Activated effector memory CD4-positive, alpha-beta T cell treated with anti-CD3 and anti-CD28 coated beads, Interleukin-2, amount 50 U/mL, for 16 hours (primary cell): ENCODE measurements around the gene HES5.

Source experiments
- DNase-seq: peaks from one replicate; pipeline ENCODE4 v3.0.0-alpha.2; 2020

The HES5 gene

GRCh38 chr1:2499986-2500596 lies 30.0 kb downstream of the HES5 start:
- no peak for DNase-seq

GRCh38 chr1:2499260-2499659 lies 30.8 kb downstream of the HES5 start:
- no peak for DNase-seq

DNA sequence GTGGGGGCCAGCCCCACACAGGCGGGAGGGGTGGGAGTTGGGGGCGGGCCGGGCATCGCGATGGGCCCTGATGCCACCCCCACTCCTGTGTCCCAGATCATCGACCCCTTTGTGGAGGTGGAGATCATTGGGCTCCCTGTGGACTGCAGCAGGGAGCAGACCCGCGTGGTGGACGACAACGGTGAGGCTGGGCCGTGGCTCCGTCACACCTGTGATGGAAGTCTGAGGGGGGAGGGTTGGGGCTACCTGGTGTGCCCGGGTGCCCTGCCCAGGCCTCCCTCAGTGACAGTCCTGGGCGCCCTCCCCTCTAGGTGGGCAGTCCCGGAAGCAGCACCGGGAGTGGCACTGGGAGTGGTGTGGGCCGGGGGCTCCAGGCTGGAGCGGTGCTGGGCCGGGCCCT lies 31.4 kb downstream of the HES5 start:
- DNase-seq, result no peak

- no peak for DNase-seq
Observed at GRCh38 chr1:2497891-2498290, 32.2 kb downstream of the HES5 start.

GRCh38 chr1:2496746-2497145 lies 33.3 kb downstream of the HES5 start:
- DNase-seq, result no peak

DNA sequence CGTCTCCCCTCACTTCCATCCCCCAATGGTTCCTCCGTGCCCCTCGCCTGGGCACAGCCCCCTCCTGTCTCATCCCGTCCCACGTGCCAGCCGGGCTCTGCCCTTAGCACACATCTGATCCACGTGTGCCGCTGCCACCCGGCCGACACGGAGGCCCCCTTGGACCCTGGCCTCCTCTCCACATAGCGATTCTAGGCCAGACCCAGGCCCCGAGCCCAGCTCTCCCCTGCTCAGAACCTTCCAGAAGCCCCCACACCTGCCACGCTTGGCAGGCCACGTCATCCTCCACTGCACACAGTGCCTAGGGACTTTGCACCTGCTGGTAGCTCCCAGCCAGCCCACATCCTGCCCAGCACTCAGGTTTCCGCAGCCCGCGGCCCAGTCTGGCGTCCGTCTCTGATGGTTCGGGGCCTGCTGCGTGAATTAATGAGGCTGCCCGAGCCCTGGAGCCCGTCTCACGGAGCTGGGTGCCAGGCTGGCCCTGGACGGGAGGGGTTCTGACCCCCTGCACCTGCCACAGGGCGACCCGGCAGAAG lies 33.9 kb downstream of the HES5 start:
- no peak for DNase-seq

DNA sequence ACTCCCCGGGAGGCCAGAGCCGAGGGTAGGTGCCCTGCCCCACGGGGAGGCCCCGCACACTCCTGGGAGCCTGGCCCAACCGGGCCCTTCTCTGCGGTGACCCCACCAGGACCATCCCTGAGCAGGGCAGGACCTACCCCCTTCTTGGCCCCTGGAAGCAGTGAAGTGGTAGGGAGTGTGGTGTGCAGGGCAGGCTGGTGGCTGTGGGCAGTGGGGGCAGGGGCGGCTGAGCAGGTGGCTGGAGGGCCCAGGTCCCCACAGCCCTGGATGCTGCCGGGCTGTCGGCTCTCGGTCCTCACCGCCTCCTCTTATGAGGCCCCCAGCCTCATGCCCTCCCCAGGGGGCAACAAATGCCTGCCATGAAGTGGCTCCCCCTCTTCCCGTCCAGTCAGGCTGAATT lies 34.5 kb downstream of the HES5 start:
- DNase-seq, result no peak

DNA sequence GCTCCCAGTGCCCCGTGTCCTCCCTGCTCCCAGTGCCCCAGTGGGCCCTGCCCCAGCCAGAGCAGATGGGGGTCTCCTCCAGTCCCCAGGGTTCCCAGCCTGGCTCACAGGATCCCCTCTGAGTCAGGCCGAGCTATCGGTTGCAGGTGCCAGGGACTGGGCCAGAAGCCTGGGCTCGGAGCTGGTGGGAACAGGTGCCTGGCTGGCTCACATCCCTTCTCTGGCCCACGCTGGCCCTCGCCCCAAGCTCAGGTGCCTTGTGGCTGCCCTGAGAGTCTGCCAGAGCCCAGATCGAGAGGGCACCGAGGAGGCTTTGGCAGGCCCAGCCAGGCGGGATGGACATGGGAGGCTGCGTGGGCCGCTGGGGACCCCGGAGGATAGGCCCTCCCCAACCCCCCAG lies 35.0 kb downstream of the HES5 start:
- DNase-seq, result no peak

DNA sequence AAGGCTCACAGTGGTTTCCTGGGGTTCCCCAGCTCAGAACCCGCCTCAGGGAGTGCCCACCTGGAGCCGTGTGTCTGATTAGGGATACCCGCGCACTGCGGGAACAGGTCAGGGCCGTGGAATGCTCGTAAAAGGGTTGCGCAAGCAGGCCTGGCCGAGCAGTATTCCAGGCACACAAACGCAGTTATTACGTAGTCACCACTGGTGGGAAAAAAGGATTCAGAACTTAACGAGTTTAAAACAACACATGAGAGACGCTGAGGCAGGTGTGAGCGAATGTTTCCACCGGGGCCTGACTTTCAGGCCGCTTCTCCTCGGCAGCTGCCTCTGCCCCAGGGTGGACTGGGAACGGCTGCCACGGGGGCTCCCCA lies 35.8 kb downstream of the HES5 start:
- no peak for DNase-seq

- DNase-seq, result no peak
Observed at GRCh38 chr1:2493691-2494322, 36.3 kb downstream of the HES5 start.

- DNase-seq, result no peak
Observed at GRCh38 chr1:2493218-2493617, 36.8 kb downstream of the HES5 start.

DNA sequence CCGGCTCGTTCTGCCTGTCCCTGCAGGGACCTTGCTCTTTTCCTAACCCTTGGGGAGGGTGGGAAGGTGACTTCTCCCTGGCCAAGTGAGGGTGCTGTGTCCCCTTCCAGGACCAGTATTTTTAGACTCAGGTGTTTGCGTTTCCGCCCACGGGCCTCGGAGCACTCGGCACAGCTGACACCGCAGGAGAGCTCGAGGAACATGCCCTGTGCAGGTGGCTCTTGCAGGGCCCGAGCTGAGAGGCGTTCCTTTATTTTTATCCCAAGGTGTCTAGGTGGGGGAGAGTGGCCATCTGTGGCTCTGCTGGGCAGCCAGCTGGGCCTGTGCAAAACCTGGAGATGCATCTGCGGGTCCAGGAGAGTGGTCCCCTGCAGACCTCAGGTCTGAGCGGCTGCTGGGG lies 38.0 kb downstream of the HES5 start:
- no peak for DNase-seq

GRCh38 chr1:2489615-2490014 lies 40.4 kb downstream of the HES5 start:
- no peak for DNase-seq

- no peak for DNase-seq
Observed at GRCh38 chr1:2488688-2489087, 41.4 kb downstream of the HES5 start.

- DNase-seq, result no peak
Observed at GRCh38 chr1:2486558-2486957, 43.5 kb downstream of the HES5 start.

DNA sequence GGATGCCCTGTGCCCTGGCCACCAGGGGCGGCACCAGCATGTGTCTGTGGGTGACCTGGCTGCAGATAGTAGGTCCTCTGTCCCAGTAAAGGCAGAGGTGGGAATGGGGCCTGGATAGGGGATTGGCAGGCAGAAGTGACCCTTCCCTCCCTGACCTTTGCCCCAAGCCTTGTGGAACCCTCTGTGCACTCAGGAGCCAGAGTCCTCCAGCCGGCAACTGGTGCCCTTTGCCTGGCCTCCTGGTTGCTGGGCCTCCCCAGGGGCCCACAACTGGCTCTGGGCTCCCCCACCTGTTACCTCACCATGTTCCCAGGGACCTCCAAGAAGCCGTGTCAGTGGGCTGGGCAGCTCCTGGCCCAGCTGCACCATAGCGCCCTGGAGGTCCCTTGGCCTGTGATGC lies 44.0 kb downstream of the HES5 start:
- DNase-seq, result no peak

GRCh38 chr1:2483970-2484369 lies 46.1 kb downstream of the HES5 start:
- no peak for DNase-seq

DNA sequence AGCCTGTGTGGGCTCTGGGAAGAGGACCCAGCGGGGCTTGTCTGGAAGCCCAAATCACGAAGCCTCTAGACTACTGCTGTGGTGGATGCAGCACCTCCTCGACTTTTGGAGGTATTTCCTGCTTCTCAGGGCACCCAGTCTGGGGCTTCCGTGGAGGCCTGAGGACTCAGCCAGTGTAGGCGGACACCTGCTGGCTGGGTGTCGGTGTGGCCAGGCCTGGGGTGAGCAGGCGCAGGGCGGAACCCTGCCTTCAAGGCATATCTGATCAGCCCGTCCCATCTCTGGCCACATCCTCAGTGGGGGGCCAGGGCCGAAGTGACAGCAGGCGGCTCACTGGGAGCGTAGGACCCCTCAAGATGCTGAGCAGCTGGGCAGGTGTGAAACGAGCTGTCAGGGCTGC lies 47.0 kb downstream of the HES5 start:
- DNase-seq, result no peak

DNA sequence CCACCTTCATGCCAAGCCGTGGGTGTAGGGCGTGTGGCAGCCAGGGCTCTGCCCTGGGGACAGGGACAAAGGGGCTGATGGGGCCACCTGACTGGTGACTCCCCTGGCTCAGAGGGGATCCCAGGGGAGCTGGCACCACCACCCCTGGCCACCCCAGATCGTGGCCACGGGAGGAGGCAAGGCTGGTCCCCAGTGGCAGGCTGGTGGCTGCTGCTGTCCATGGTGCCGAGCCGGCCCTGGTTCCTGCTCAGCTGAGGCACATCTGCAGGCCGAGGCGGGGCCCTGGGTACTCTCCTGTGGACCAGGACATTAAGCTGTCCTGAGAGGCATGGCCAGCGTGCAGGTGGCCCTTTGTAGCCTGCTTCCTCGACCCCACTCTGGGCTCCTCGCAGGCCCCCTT lies 47.5 kb downstream of the HES5 start:
- DNase-seq, result no peak

DNA sequence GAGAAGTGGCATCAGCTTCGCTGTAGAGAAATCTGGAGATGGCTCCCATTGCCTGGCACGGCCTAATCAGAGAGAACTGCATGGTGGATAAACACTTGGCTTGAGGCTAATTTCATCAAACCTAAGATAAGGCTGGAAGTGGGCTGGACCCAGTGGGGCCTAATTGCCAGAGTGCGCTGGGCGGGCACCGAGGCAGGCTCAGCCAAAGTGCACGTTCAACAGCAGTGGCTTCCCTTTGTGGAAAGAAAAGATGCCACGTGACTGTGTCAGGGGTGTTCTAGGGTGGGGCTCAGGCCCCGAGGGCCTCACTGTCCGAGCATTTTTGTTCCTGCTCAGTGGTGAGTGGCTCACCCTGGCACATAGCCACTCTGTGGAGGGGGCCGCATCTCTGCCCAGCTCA lies 48.2 kb downstream of the HES5 start:
- DNase-seq, result no peak

DNA sequence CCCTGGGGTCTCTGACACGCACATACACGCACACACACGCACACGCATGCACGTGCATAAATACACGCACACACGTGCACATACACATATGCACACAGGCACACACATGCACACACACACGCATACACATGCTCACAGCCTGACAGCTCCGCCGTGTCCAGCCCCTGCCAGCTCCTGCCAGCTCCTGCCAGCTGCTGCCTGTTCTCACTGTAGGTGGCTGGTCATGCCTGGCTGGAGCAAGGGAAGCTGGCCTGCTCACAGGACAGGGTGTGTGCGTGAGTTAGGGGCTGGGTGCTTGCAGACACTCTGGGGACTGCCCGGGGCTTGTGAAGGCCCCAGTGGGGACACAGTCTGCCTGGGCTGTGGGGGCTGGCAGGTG lies 49.1 kb downstream of the HES5 start:
- no peak for DNase-seq

DNA sequence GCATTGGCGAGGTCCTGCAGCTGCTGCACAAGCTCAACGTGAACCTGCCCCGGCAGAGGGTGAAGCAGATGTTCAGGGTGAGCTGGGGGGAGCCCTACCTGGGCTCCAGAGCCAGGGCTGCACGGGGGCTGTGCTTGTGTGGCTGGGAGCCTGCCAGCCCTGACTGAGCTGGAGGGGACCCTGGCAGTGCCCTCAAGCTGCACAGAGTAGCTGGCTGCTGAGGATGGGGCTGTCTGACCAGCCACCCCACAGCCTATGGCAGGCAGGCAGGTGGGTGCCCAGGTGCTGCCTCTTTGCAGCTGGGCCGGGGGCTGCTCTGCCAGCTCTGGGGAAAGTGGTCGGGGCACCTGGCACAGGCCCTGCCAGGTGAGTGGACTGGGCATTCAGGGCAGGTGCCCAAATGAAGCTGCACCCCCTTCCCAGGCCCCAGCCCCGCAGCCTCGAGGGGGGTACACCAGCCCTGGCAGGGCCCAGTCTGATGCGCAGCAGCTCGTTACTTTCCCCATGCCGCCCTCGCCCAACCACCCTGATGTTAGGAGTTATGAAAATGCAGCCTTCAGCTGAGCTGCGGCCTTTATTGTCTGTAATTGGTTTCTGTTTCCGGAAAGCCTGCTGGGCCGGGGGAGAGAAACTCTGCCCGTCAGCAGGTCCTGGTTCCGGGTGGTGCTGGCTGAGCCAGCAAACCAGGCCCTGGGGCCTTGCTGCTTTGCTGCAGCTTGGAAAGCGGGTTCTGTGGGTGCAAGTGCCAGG lies 49.7 kb downstream of the HES5 start:
- DNase-seq, result no peak

DNA sequence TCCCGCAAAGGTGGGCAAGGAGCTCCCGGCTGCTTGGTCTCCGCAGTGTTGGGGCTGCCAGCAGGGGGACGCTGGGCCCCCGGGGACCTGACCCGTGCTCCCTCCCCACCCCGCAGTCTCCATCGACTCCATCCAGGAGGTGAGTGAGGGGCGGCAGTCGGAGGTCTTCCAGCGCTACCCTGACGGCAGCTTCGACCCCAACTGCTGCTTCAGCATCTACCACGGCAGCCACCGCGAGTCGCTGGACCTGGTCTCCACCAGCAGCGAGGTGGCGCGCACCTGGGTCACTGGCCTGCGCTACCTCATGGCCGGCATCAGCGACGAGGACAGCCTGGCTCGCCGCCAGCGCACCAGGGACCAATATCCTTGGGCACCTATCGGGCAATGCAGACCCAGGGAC lies 50.4 kb downstream of the HES5 start:
- DNase-seq, result no peak

DNA sequence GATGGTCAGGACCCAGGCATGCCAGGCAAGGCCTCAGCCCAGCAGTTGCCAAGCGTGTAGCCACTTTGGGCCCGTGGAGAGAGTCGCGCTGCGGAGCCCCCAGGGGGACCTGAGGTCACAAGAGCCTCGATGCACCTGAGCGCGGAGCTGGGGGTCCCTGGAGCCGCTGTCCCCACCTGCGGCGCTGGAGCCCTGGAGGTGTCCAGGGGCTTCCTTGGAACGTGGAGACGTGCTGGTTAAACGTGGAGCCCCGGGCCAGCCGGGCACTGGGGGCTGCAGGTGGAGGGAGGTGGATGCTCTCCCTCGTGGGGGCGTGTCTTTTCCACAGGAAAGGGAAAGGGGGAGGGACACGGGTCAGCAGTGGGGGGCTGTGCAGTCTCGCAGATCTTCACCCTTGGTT lies 50.9 kb downstream of the HES5 start:
- DNase-seq, result no peak
